K562 (cell line): ENCODE results near the gene PI4K2B. TPM values are rescaled to one million over a fixed set of nuclear protein-coding genes. Genes with fewer than 3 reads are reported as not detected.
"Not testable (repeated sequence)": the region's sequence is repeated elsewhere in the genome, so short reads cannot be mapped to it uniquely, and the experiment has no call there.

Experiments
- ATAC-seq: fragments of 200-7000 bp; cut with Tn5 transposase; 3 replicates; pipeline ENCODE4 v1.9.1; 2020; ENCODE audit warnings: moderate library complexity
- BruUV-seq: library from RNA; stranded (reverse); fragments of 400-500 nt; replicated peaks from 2 replicates; lab custom pipeline; 2021; lab: Mats Ljungman, UMichigan
- CTCF ChIA-PET: fragments of 300-600 bp; formaldehyde crosslinking; extraction: SDS; loops from one replicate; lab custom pipeline; 2021; ENCODE audit warnings: low intra/inter-chr PET ratio; lab: Yijun Ruan, JAX
- POLR2A ChIA-PET: fragments of 300-600, 350-650 bp; sonication (Branson Sonifier 250); formaldehyde crosslinking; extraction: SDS; loops from one replicate; lab custom pipeline; 2021; ENCODE audit warnings: antibody characterized with exemption, inconsistent platforms; lab: Yijun Ruan, JAX
- DNase-seq, 4 experiments: peaks; one replicate each; pipeline versions ENCODE4 v3.0.0 to v3.0.0-alpha.2; 2011 to 2018; ENCODE audit warnings: low spot score in 3 of 4, mixed read lengths in 3 of 4; ENCODE audit errors: extremely low read depth in 1 of 4
- FAIRE-seq: peaks from 2 replicates; lab custom pipeline; 2011; peaks lifted over from hg19 to GRCh38; lab: Jason Lieb, UNC
- H2AFZ ChIP-seq: 2 replicates; pipeline ENCODE4 v1.6.0; 2011; ENCODE audit warnings: low read depth, low read length, control low read depth, inconsistent platforms
- H3K27ac ChIP-seq: fragments of 200-600 bp; 3 replicates; pipeline ENCODE4 v1.8.0; 2011; ENCODE audit warnings: low read depth, mild to moderate bottlenecking, control low read depth, inconsistent platforms, low read length, moderate library complexity, mixed read lengths; ENCODE audit errors: extremely low read depth
- H3K27me3 ChIP-seq, 2 experiments: fragments of 300-600 bp in 1 of 2; 2 replicates in 1 of 2; 3 replicates in 1 of 2; pipeline versions ENCODE4 v1.6.0 to v1.8.0; 2011; ENCODE audit warnings: inconsistent platforms in 2 of 2, low read length in 2 of 2, mild to moderate bottlenecking in 1 of 2, mixed read lengths in 1 of 2, moderate library complexity in 1 of 2; ENCODE audit not compliant: control insufficient read depth in 2 of 2, insufficient read depth in 2 of 2
- H3K36me3 ChIP-seq: fragments of 300-600 bp; 3 replicates; pipeline ENCODE4 v1.8.0; 2011; ENCODE audit warnings: mild to moderate bottlenecking, low read length, inconsistent platforms; ENCODE audit not compliant: control insufficient read depth, insufficient read depth
- H3K4me1 ChIP-seq, 2 experiments: fragments of 200-600 bp in 1 of 2; replicated peaks in 1 of 2; 2 replicates in 1 of 2; 3 replicates in 1 of 2; pipeline versions ENCODE4 v1.5.1 to v1.8.0; 2011; ENCODE audit warnings: inconsistent platforms in 2 of 2, low read length in 2 of 2, mild to moderate bottlenecking in 1 of 2, mixed read lengths in 1 of 2, moderate library complexity in 1 of 2; ENCODE audit not compliant: control insufficient read depth in 2 of 2, insufficient read depth in 2 of 2
- H3K4me2 ChIP-seq: 2 replicates; pipeline ENCODE4 v1.6.1; 2011; ENCODE audit warnings: low read length, control low read depth, inconsistent platforms, mixed read lengths; ENCODE audit not compliant: insufficient read depth
- H3K4me3 ChIP-seq: fragments of 200-600 bp; sonication (generic), shearing (Covaris generic); 2 replicates; pipeline ENCODE4 v1.5.1; 2016; ENCODE audit warnings: control low read depth, inconsistent platforms
- H3K79me2 ChIP-seq: fragments of 200-600 bp; 3 replicates; pipeline ENCODE4 v1.8.0; 2011; ENCODE audit warnings: low read length, inconsistent platforms; ENCODE audit not compliant: control insufficient read depth, insufficient read depth
- H3K9ac ChIP-seq, 2 experiments: 2 replicates each; pipeline versions ENCODE4 v1.6.0 to v1.6.1; 2011; ENCODE audit warnings: low read depth in 2 of 2, low read length in 2 of 2, control low read depth in 1 of 2, inconsistent platforms in 1 of 2, mild to moderate bottlenecking in 1 of 2, mixed read lengths in 1 of 2; ENCODE audit not compliant: insufficient read depth in 1 of 2
- H3K9me1 ChIP-seq: one replicate; pipeline ENCODE4 v1.6.0; 2011; ENCODE audit warnings: inconsistent platforms, mild to moderate bottlenecking, low read length, moderate library complexity; ENCODE audit not compliant: control insufficient read depth, insufficient read depth
- H3K9me3 ChIP-seq: replicated peaks from 2 replicates; pipeline ENCODE4 v1.5.1; 2011; ENCODE audit warnings: low read depth, low read length, inconsistent platforms; ENCODE audit not compliant: control insufficient read depth, insufficient read depth
- H4K20me1 ChIP-seq: replicated peaks from 2 replicates; pipeline ENCODE4 v1.6.1; 2011; ENCODE audit warnings: low read length, inconsistent platforms, mixed read lengths; ENCODE audit not compliant: control insufficient read depth, insufficient read depth
- E2F3 ChIP-seq: fragments of 250-450 bp; sonication (Bioruptor Pico); IDR thresholded peaks from 2 replicates; pipeline ENCODE4 v1.4.0; 2020; ENCODE audit warnings: mild to moderate bottlenecking
- KAT8 ChIP-seq: fragments of 450-650 bp; IDR thresholded peaks from 2 replicates; pipeline ENCODE4 v1.6.1; 2016; ENCODE audit warnings: low read depth, mild to moderate bottlenecking
- KLF16 ChIP-seq: IDR thresholded peaks from 2 replicates; pipeline ENCODE4 v1.6.1; 2016; ENCODE audit warnings: antibody characterized with exemption
- MAFF ChIP-seq: IDR thresholded peaks from 2 replicates; pipeline ENCODE4 v1.6.1; 2012; ENCODE audit warnings: low read length, improper control_type of control experiment
- MYC ChIP-seq, 2 experiments: fragments of 250-450 bp in 1 of 2; sonication (Bioruptor Pico) in 1 of 2; IDR thresholded peaks; 2 replicates each; pipeline versions ENCODE4 v1.5.1 to v1.6.1; 2012 to 2021; ENCODE audit warnings: low read depth in 2 of 2, borderline replicate concordance in 1 of 2, improper control_type of control experiment in 1 of 2, low read length in 1 of 2, mild to moderate bottlenecking in 1 of 2, moderate library complexity in 1 of 2
- PML ChIP-seq: IDR thresholded peaks from 2 replicates; pipeline ENCODE4 v1.6.1; 2012; ENCODE audit warnings: low read length, inconsistent platforms
- SMC3 ChIP-seq: conservative IDR thresholded peaks from 2 replicates; pipeline ENCODE4 v1.6.1; 2011; ENCODE audit warnings: low read depth, low read length, improper control_type of control experiment; ENCODE audit not compliant: insufficient read depth
- ZC3H11A ChIP-seq: IDR thresholded peaks from 2 replicates; pipeline ENCODE4 v1.6.1; 2012; ENCODE audit warnings: low read depth, low read length, improper control_type of control experiment
- ZNF830 ChIP-seq: fragments of 250-450 bp; sonication (Bioruptor Pico); IDR thresholded peaks from 2 replicates; pipeline ENCODE4 v1.5.0; 2021; ENCODE audit warnings: mild to moderate bottlenecking
- WGBS: fragments of 100-300 bp; shearing (Covaris generic); methylation state at CpG from one replicate; pipeline ENCODE4 v1.1.6; 2016; ENCODE audit warnings: low coverage, mixed read lengths; ENCODE audit not compliant: insufficient coverage; ENCODE audit errors: missing lambda C conversion rate; 5-methylcytosine and 5-hydroxymethylcytosine counted together
- in situ Hi-C: fragments of 300-500 bp; cut with MboI; formaldehyde crosslinking; loops from 4 replicates; pipeline ENCODE4 v1.15.0; 2018; ENCODE audit warnings: inconsistent platforms, mixed read lengths
- intact Hi-C: fragments of 100-400 bp; cut with micrococcal nuclease; formaldehyde crosslinking; loops from 2 replicates; pipeline ENCODE4 v1.14.2; 2022
- polyA plus RNA-seq, 8 experiments: library from polyadenylated mRNA; depleted of rRNA in 4 of 8; stranded (reverse) in 5 of 8; unstranded in 3 of 8; fragments of >200 nt; fragmentation: Nextera tagmentation in 2 of 8; fragmentation: Illumina TruSeq in 1 of 8; extraction: Ambion mirVana in 2 of 8; extraction: Trizol in 1 of 8; gene quantifications; 2 replicates each; pipeline versions ENCODE4 v1.2.1 to v1.2.3, GENCODE V29; 2011 to 2014; ENCODE audit warnings: inconsistent platforms in 1 of 8, missing spikeins in 1 of 8
- total RNA-seq, 7 experiments: library from RNA; depleted of rRNA in 6 of 7; stranded (reverse); fragments of >200 nt in 6 of 7; fragmentation: Illumina TruSeq in 2 of 7; extraction: Trizol in 2 of 7; gene quantifications; 2 replicates each; pipeline versions ENCODE4 v1.2.1 to v1.2.3, GENCODE V29; 2011 to 2021; ENCODE audit warnings: low replicate concordance in 1 of 7

Gene PI4K2B
- total and polyA plus RNA-seq, 9 of the 15 experiments (the other 6 are each of a cell fraction or from before 2014, with no cell fraction given): 4.5 to 21.4 (median 16.5) TPM

DNA sequence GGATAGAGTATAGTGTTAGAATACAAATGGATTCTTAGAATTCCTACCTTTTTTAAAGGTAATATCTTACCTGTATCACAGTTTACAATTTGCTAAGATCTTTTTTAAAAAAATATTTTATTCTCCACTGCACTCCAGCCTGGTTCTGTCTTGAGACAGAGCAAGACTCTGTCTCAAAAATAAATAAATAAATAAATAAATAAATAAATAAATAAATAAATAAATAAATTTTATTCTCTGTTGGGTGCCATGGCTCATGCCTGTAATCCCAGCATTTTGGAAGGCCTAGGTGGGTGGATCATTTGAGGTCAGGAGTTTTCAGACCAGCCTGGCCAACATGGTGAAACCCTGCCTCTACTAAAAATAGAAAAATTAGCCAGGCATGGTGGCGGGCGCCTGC is 2.2 kb downstream of the PI4K2B start:
- FAIRE-seq, intact Hi-C loops: not testable (repeated sequence)
- CTCF ChIA-PET: interaction anchor here (0.9 kb wide), 1 partner anchor 77 kb away, joined by 3 read pairs; the partner anchor contains the start of gene ZCCHC4

DNA sequence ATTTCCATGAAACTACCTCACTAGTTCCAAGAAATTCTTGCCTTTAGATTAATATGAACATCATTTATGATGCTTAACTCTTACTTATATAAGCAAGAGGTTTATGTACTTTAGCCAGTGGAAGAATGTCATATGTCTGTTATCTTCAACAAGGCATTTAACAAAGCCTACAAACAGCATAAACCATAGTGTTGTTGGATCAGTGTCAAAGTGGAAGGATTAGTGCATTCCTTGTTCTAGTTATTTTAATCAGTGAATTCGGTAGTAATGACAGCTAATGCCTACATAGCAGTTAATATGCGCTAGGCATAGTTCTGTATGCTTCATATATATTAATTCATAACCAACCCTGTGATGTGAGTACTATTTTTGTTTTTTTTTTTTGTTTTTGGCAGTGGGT is 3.1 kb downstream of the PI4K2B start:
- Histone ChIP-seq H3K36me3 (peaks cover 7% of the 10 kb centered on the region; the same call in 2 of the 3 replicates), H3K79me2 (peaks cover 55% of the 10 kb centered on the region), H3K9ac (no peak overlapping the region), H4K20me1 (0 out of 2 replicates have a peak, but pooled peaks cover 3% of the 10 kb centered on the region), H3K27me3 (no peaks in the 10 kb centered on the region), H3K4me1 (peaks cover 14 to 17% of the 10 kb centered on the region in 2 experiments), H3K9me3 (no peaks in the 10 kb centered on the region; the same call in 1 of the 2 replicates), H3K9me1 (no peaks in the 10 kb centered on the region), H2AFZ (no peak overlapping the region), H3K4me2 (no peak overlapping the region), H3K27ac (no peak overlapping the region), H3K4me3 (no peak overlapping the region)
- ATAC-seq: no peak
- 94% methylated on average over 2 of the region's 2 CpGs for WGBS
- FAIRE-seq: no peak
- ChIA-PET POLR2A (no interaction called here), CTCF (no interaction called here)
- intact Hi-C loops (no loop called here), in situ Hi-C loops (no loop called here)
- TF ChIP-seq SMC3 (no peak), MYC (IDR thresholded peaks at IDR 0.05; ENCODE audit: low read depth, low read length) (no peak), MYC (CRISPR knock-in tag; IDR thresholded peaks at IDR 0.05; ENCODE audit: borderline replicate concordance, low read depth) (no peak), E2F3 (CRISPR knock-in tag) (no peak), KLF16 (no peak), ZNF830 (CRISPR knock-in tag) (no peak), MAFF (no peak), PML (no peak), KAT8 (no peak)
- BruUV-seq: no TSS peak
- no peak for DNase-seq

More for the DNA sequence above, 2.2 kb downstream of the PI4K2B start:
- BruUV-seq, DNase-seq, H3K9me3 ChIP-seq, H4K20me1 ChIP-seq, in situ Hi-C loops, H3K9me1 ChIP-seq, H2AFZ ChIP-seq, H3K27me3 ChIP-seq, ATAC-seq, H3K36me3 ChIP-seq, H3K27ac ChIP-seq, H3K4me3 ChIP-seq: not testable (repeated sequence)
- Histone ChIP-seq H3K79me2 (peaks cover 55% of the 10 kb centered on the region), H3K4me1 (peaks cover 14 to 17% of the 10 kb centered on the region in 2 experiments), H3K9ac (peak overlapping the region in 1 of 2 experiments; percentile 95; a peak in 1 of 4 replicates), H3K4me2 (peak overlapping the region; percentile 96)
- whole genome bisulfite sequencing: 100% methylated on average over 2 of the region's 2 CpGs
- TF ChIP-seq ZC3H11A: 0 out of 2 replicates have a peak, but pooled peaks have one; percentile 63
- POLR2A ChIA-PET: interaction anchor here (0.8 kb wide), 1 partner anchor 259 kb away, joined by 3 read pairs; no protein-coding TSS in a partner anchor
